Skeletal muscle satellite cell (primary cell): ENCODE measurements around the gene CRABP1. TPM values are rescaled to one million over a fixed set of nuclear protein-coding genes. Genes with fewer than 3 reads are reported as not detected.
A peak's percentile ranks its signal among the peaks of the same experiment; 100 is the strongest.

Source experiments
- H3K27me3 ChIP-seq: 2 replicates; pipeline ENCODE4 v1.7.0; 2013; ENCODE audit warnings: low read length; ENCODE audit not compliant: control insufficient read depth, insufficient read depth
- H3K36me3 ChIP-seq: 2 replicates; pipeline ENCODE4 v1.7.0; 2013; ENCODE audit warnings: mild to moderate bottlenecking, control low read depth, low read length; ENCODE audit not compliant: insufficient read depth
- H3K4me1 ChIP-seq: 2 replicates; pipeline ENCODE4 v1.7.0; 2013; ENCODE audit warnings: low read length; ENCODE audit not compliant: control insufficient read depth, insufficient read depth
- H3K4me2 ChIP-seq: 2 replicates; pipeline ENCODE4 v1.7.0; 2013; ENCODE audit warnings: mild to moderate bottlenecking, low read length
- H3K4me3 ChIP-seq: 2 replicates; pipeline ENCODE4 v1.7.0; 2013; ENCODE audit warnings: low read length
- H3K9ac ChIP-seq: 2 replicates; pipeline ENCODE4 v1.7.0; 2013; ENCODE audit warnings: mild to moderate bottlenecking, low read depth, low read length, moderate library complexity
- H3K9me3 ChIP-seq: replicated peaks from 2 replicates; pipeline ENCODE4 v1.7.0; 2013; ENCODE audit warnings: mild to moderate bottlenecking, control low read depth, low read length
- total RNA-seq: library from RNA; depleted of rRNA; stranded (reverse); fragments of >200 nt; gene quantifications from 2 replicates; pipeline ENCODE4 v1.2.3, GENCODE V29; 2012; rRNA removed

CRABP1 gene
- total RNA-seq, result not detected in 2 replicates

GRCh38 chr15:78340231-78341056 is at the start of gene CRABP1:
Gene CRABP1 (plus strand): TSS chr15:78340353. CDS start chr15:78340429, 76 bp downstream.
- Histone ChIP-seq H3K9me3 (no peaks in the 10 kb centered on the region), H3K4me3 (no peak within 1 kb of the TSS), H3K9ac (no peak within 1 kb of the TSS), H3K36me3 (no peaks in the 10 kb centered on the region), H3K27me3 (peaks cover 85% of the 10 kb centered on the region), H3K4me1 (no peaks in the 10 kb centered on the region), H3K4me2 (no peak within 1 kb of the TSS)

- no peaks in the 10 kb centered on the region for H3K9me3 ChIP-seq
- no peaks in the 10 kb centered on the region for H3K27me3 ChIP-seq
- H3K9ac ChIP-seq, result no peak overlapping the region
- no peak overlapping the region for H3K4me2 ChIP-seq
- no peak overlapping the region for H3K4me3 ChIP-seq
- peaks cover 38% of the 10 kb centered on the region for H3K36me3 ChIP-seq
- H3K4me1 ChIP-seq, result no peaks in the 10 kb centered on the region
Observed at GRCh38 chr15:78291052-78291451, 49.1 kb upstream of the CRABP1 start.

- peaks cover 34% of the 10 kb centered on the region for H3K36me3 ChIP-seq
- H3K9ac ChIP-seq, result no peak overlapping the region
- no peaks in the 10 kb centered on the region for H3K4me1 ChIP-seq
- no peak overlapping the region for H3K4me3 ChIP-seq
- no peaks in the 10 kb centered on the region for H3K9me3 ChIP-seq
- no peaks in the 10 kb centered on the region for H3K27me3 ChIP-seq
- H3K4me2 ChIP-seq, result no peak overlapping the region
Observed at GRCh38 chr15:78291698-78292097, 48.5 kb upstream of the CRABP1 start.

GRCh38 chr15:78292219-78292618 is 47.9 kb upstream of the CRABP1 start:
- no peaks in the 10 kb centered on the region for H3K9me3 ChIP-seq
- peaks cover 30% of the 10 kb centered on the region for H3K36me3 ChIP-seq
- H3K27me3 ChIP-seq, result no peaks in the 10 kb centered on the region
- H3K4me1 ChIP-seq, result no peaks in the 10 kb centered on the region
- H3K4me3 ChIP-seq, result no peak overlapping the region
- no peak overlapping the region for H3K9ac ChIP-seq
- H3K4me2 ChIP-seq, result no peak overlapping the region

GRCh38 chr15:78299101-78299930 is 40.8 kb upstream of the CRABP1 start, which contains the start of gene SKIC8:
Gene SKIC8 (minus strand): TSS chr15:78299609. CDS start chr15:78295686, 3,923 bp downstream.
- peaks cover 2% of the 10 kb centered on the region for H3K36me3 ChIP-seq
- H3K9me3 ChIP-seq, result no peaks in the 10 kb centered on the region
- peak within 1 kb of the TSS; percentile 88 for H3K4me2 ChIP-seq
- H3K4me1 ChIP-seq, result peaks cover 22% of the 10 kb centered on the region
- peak within 1 kb of the TSS; percentile 91 for H3K9ac ChIP-seq
- H3K4me3 ChIP-seq, result peak within 1 kb of the TSS; percentile 88
- peaks cover 2% of the 10 kb centered on the region for H3K27me3 ChIP-seq

- Histone ChIP-seq H3K4me1 (peaks cover 34% of the 10 kb centered on the region), H3K9ac (no peak overlapping the region), H3K4me3 (no peak overlapping the region), H3K27me3 (peaks cover 8% of the 10 kb centered on the region), H3K4me2 (peak overlapping the region; percentile 26), H3K9me3 (no peaks in the 10 kb centered on the region), H3K36me3 (no peaks in the 10 kb centered on the region)
Observed at GRCh38 chr15:78301326-78301725, 38.8 kb upstream of the CRABP1 start.

GRCh38 chr15:78301828-78302227 is 38.3 kb upstream of the CRABP1 start:
- Histone ChIP-seq H3K4me3 (no peak overlapping the region), H3K9me3 (no peaks in the 10 kb centered on the region), H3K27me3 (peaks cover 8% of the 10 kb centered on the region), H3K9ac (no peak overlapping the region), H3K4me1 (peaks cover 38% of the 10 kb centered on the region), H3K4me2 (peak overlapping the region; percentile 26), H3K36me3 (no peaks in the 10 kb centered on the region)

GRCh38 chr15:78302579-78303312 is 37.4 kb upstream of the CRABP1 start:
- peak overlapping the region; percentile 26 for H3K4me2 ChIP-seq
- H3K4me1 ChIP-seq, result peaks cover 38% of the 10 kb centered on the region
- H3K9ac ChIP-seq, result no peak overlapping the region
- no peaks in the 10 kb centered on the region for H3K36me3 ChIP-seq
- no peaks in the 10 kb centered on the region for H3K9me3 ChIP-seq
- H3K27me3 ChIP-seq, result peaks cover 8% of the 10 kb centered on the region
- no peak overlapping the region for H3K4me3 ChIP-seq

GRCh38 chr15:78304216-78305066 is 35.7 kb upstream of the CRABP1 start:
- H3K4me2 ChIP-seq, result no peak overlapping the region
- H3K9ac ChIP-seq, result no peak overlapping the region
- H3K4me3 ChIP-seq, result no peak overlapping the region

GRCh38 chr15:78306176-78306774 is 33.9 kb upstream of the CRABP1 start:
- H3K36me3 ChIP-seq, result no peaks in the 10 kb centered on the region
- H3K4me2 ChIP-seq, result peak overlapping the region; percentile 7
- peaks cover 36% of the 10 kb centered on the region for H3K27me3 ChIP-seq
- no peak overlapping the region for H3K4me3 ChIP-seq
- peaks cover 33% of the 10 kb centered on the region for H3K4me1 ChIP-seq
- H3K9ac ChIP-seq, result no peak overlapping the region
- H3K9me3 ChIP-seq, result no peaks in the 10 kb centered on the region

More at GRCh38 chr15:78304216-78305066, 35.7 kb upstream of the CRABP1 start:
- peaks cover 22% of the 10 kb centered on the region for H3K27me3 ChIP-seq
- no peaks in the 10 kb centered on the region for H3K36me3 ChIP-seq
- H3K9me3 ChIP-seq, result no peaks in the 10 kb centered on the region
- H3K4me1 ChIP-seq, result peaks cover 34% of the 10 kb centered on the region
